H9 (cell line): ENCODE measurements around the gene HDAC5. TPM values are rescaled to one million over a fixed set of nuclear protein-coding genes. Genes with fewer than 3 reads are reported as not detected.

Experiments used
- DNase-seq: peaks from one replicate; pipeline ENCODE4 v3.0.0-alpha.2; 2017
- H2AFZ ChIP-seq: one replicate; pipeline ENCODE4 v1.6.1; 2013; ENCODE audit warnings: mild to moderate bottlenecking, low read length, control low read depth, moderate library complexity
- H2AK5ac ChIP-seq: 2 replicates; pipeline ENCODE4 v1.6.1; 2013; ENCODE audit warnings: low read length, control low read depth, mixed read lengths; ENCODE audit not compliant: insufficient read length
- H2BK120ac ChIP-seq: one replicate; pipeline ENCODE4 v1.6.1; 2013; ENCODE audit warnings: low read depth, mild to moderate bottlenecking, low read length, control low read depth, inconsistent platforms; ENCODE audit not compliant: poor library complexity, severe bottlenecking
- H2BK12ac ChIP-seq: 2 replicates; pipeline ENCODE4 v1.6.1; 2013; ENCODE audit warnings: low read length, control low read depth, mixed read lengths, low read depth; ENCODE audit not compliant: insufficient read length
- H2BK15ac ChIP-seq: 2 replicates; pipeline ENCODE4 v1.6.1; 2013; ENCODE audit warnings: low read depth, low read length, control low read depth
- H2BK20ac ChIP-seq: one replicate; pipeline ENCODE4 v1.6.1; 2013; ENCODE audit warnings: low read depth, mild to moderate bottlenecking, low read length, control low read depth, inconsistent platforms; ENCODE audit not compliant: poor library complexity, severe bottlenecking
- H2BK5ac ChIP-seq: 2 replicates; pipeline ENCODE4 v1.6.1; 2013; ENCODE audit warnings: low read length, control low read depth, mixed read lengths; ENCODE audit not compliant: insufficient read length
- H3K14ac ChIP-seq: 2 replicates; pipeline ENCODE4 v1.6.1; 2013; ENCODE audit warnings: low read length, control low read depth; ENCODE audit not compliant: insufficient read depth
- H3K18ac ChIP-seq: 2 replicates; pipeline ENCODE4 v1.6.1; 2013; ENCODE audit warnings: low read depth, mild to moderate bottlenecking, mixed read lengths, low read length, control low read depth; ENCODE audit not compliant: insufficient read length
- H3K23ac ChIP-seq: 2 replicates; pipeline ENCODE4 v1.6.1; 2013; ENCODE audit warnings: low read length, control low read depth, mixed read lengths, low read depth; ENCODE audit not compliant: insufficient read length
- H3K23me2 ChIP-seq: 2 replicates; pipeline ENCODE4 v1.6.1; 2013; ENCODE audit warnings: low read depth, mild to moderate bottlenecking, mixed read lengths, low read length, control low read depth; ENCODE audit not compliant: insufficient read length, poor library complexity, severe bottlenecking
- H3K27ac ChIP-seq: 2 replicates; pipeline ENCODE4 v1.5.1; 2013; ENCODE audit warnings: low read length, control low read depth, mixed read lengths, low read depth; ENCODE audit not compliant: insufficient read length
- H3K27me3 ChIP-seq: 2 replicates; pipeline ENCODE4 v1.6.1; 2013; ENCODE audit warnings: low read length, control low read depth, inconsistent platforms; ENCODE audit not compliant: insufficient read depth
- H3K4ac ChIP-seq: 2 replicates; pipeline ENCODE4 v1.6.1; 2013; ENCODE audit warnings: low read depth, mild to moderate bottlenecking, control low read depth, inconsistent platforms, low read length, moderate library complexity
- H3K4me1 ChIP-seq: 2 replicates; pipeline ENCODE4 v1.6.1; 2013; ENCODE audit warnings: low read length, control low read depth, inconsistent platforms; ENCODE audit not compliant: insufficient read depth
- H3K4me2 ChIP-seq: 2 replicates; pipeline ENCODE4 v1.6.1; 2013; ENCODE audit warnings: low read length, control low read depth, mixed read lengths; ENCODE audit not compliant: insufficient read length, insufficient read depth
- H3K56ac ChIP-seq: 2 replicates; pipeline ENCODE4 v1.6.1; 2013; ENCODE audit warnings: low read depth, mild to moderate bottlenecking, mixed read lengths, low read length, control low read depth; ENCODE audit not compliant: insufficient read length
- H3K79me1 ChIP-seq: 2 replicates; pipeline ENCODE4 v1.6.1; 2013; ENCODE audit warnings: low read depth, mild to moderate bottlenecking, moderate library complexity, low read length, control low read depth, inconsistent platforms; ENCODE audit not compliant: insufficient read depth, poor library complexity, severe bottlenecking
- H3K79me2 ChIP-seq: 2 replicates; pipeline ENCODE4 v1.6.1; 2013; ENCODE audit warnings: low read length, control low read depth, inconsistent platforms; ENCODE audit not compliant: insufficient read depth
- H3K9ac ChIP-seq: 2 replicates; pipeline ENCODE4 v1.6.1; 2013; ENCODE audit warnings: low read length, control low read depth, mixed read lengths; ENCODE audit not compliant: insufficient read length; ENCODE audit errors: extremely low read depth
- H3K9me3 ChIP-seq: one replicate; pipeline ENCODE4 v1.6.1; 2013; ENCODE audit warnings: low read depth, low read length, inconsistent platforms; ENCODE audit not compliant: control insufficient read depth
- H3T11ph ChIP-seq: one replicate; pipeline ENCODE4 v1.6.1; 2013; ENCODE audit warnings: mild to moderate bottlenecking, low read length, control low read depth, inconsistent platforms
- H4K20me1 ChIP-seq: one replicate; pipeline ENCODE4 v1.6.1; 2013; ENCODE audit not compliant: control insufficient read depth, insufficient read length, insufficient read depth
- H4K5ac ChIP-seq: 2 replicates; pipeline ENCODE4 v1.6.1; 2013; ENCODE audit warnings: low read depth, mild to moderate bottlenecking, mixed read lengths, low read length, control low read depth; ENCODE audit not compliant: insufficient read length
- H4K8ac ChIP-seq: replicated peaks from 2 replicates; pipeline ENCODE4 v1.6.1; 2013; ENCODE audit warnings: low read length, control low read depth, mixed read lengths, low read depth; ENCODE audit not compliant: insufficient read length
- H4K91ac ChIP-seq: 2 replicates; pipeline ENCODE4 v1.6.1; 2013; ENCODE audit warnings: low read depth, mild to moderate bottlenecking, moderate library complexity, mixed read lengths, low read length, control low read depth; ENCODE audit not compliant: insufficient read length
- H3K27ac Mint-ChIP-seq, 3 experiments: 2 replicates in 2 of 3; 3 replicates in 1 of 3; pipeline ENCODE4 v1.8.0; 2020 to 2021; ENCODE audit warnings: mixed read lengths in 3 of 3, mild to moderate bottlenecking in 1 of 3, moderate library complexity in 1 of 3
- H3K27me3 Mint-ChIP-seq: 2 replicates; pipeline ENCODE4 v1.8.0; 2021; ENCODE audit warnings: low read depth, mild to moderate bottlenecking, moderate library complexity, mixed read lengths
- H3K36me3 Mint-ChIP-seq, 3 experiments: 2 replicates in 2 of 3; 3 replicates in 1 of 3; pipeline ENCODE4 v1.8.0; 2020 to 2021; ENCODE audit warnings: low read depth in 3 of 3, mixed read lengths in 3 of 3; ENCODE audit not compliant: insufficient read depth in 1 of 3
- H3K4me1 Mint-ChIP-seq, 2 experiments: 2 replicates each; pipeline ENCODE4 v1.8.0; 2020; ENCODE audit warnings: mixed read lengths in 2 of 2
- H3K4me3 Mint-ChIP-seq, 2 experiments: 2 replicates in 1 of 2; 3 replicates in 1 of 2; pipeline ENCODE4 v1.8.0; 2020 to 2021; ENCODE audit warnings: mild to moderate bottlenecking in 2 of 2, mixed read lengths in 2 of 2, moderate library complexity in 1 of 2
- H3K9me3 Mint-ChIP-seq, 2 experiments: 2 replicates in 1 of 2; 3 replicates in 1 of 2; pipeline ENCODE4 v1.8.0; 2020; ENCODE audit warnings: mild to moderate bottlenecking in 2 of 2, mixed read lengths in 2 of 2, moderate library complexity in 1 of 2
- CTCF ChIP-seq: fragments of 200-600 bp; sonication (generic); conservative IDR thresholded peaks from 3 replicates; pipeline ENCODE4 v1.8.0; 2021; ENCODE audit warnings: antibody characterized with exemption, mild to moderate bottlenecking
- WGBS: extraction: QIAGEN DNeasy Blood & Tissue Kit; methylation state at CpG from one replicate; pipeline ENCODE4 v1.1.7; 2013; ENCODE audit warnings: missing lambda C conversion rate, low lambda C conversion rate, mixed read lengths; ENCODE audit not compliant: insufficient read length; ENCODE audit errors: extremely low coverage; 5-methylcytosine and 5-hydroxymethylcytosine counted together
- total RNA-seq: library from RNA; stranded (reverse); gene quantifications from 2 replicates; pipeline ENCODE4 v1.2.1, GENCODE V29; 2021

Gene HDAC5
- total RNA-seq, 1 experiment from 2014 or later: 39.5 TPM

- WGBS: no CpG with 5 or more reads among the region's 1 CpG
- Histone ChIP-seq H3K9me3 (no peaks in the 10 kb centered on the region), H3K4me1 (peaks cover 5% of the 10 kb centered on the region; the same call in 1 of the 2 replicates), H3K14ac (no peak overlapping the region), H2AFZ (no peak overlapping the region), H4K20me1 (no peaks in the 10 kb centered on the region), H4K91ac (no peak overlapping the region), H3K18ac (no peak overlapping the region), H3K4me2 (no peak overlapping the region), H2BK120ac (no peak overlapping the region), H3K23me2 (no peaks in the 10 kb centered on the region), H2BK12ac (no peak overlapping the region), H3K56ac (no peak overlapping the region), H3T11ph (no peak overlapping the region), H3K9ac (no peak overlapping the region), H2BK15ac (no peak overlapping the region), H3K4ac (no peak overlapping the region), H2AK5ac (no peak overlapping the region), H3K27ac (no peak overlapping the region), H2BK5ac (no peak overlapping the region), H3K79me1 (no peaks in the 10 kb centered on the region), H3K27me3 (no peaks in the 10 kb centered on the region), H3K79me2 (no peaks in the 10 kb centered on the region), H4K5ac (no peak overlapping the region), H4K8ac (no peak overlapping the region), H2BK20ac (no peak overlapping the region), H3K23ac (no peak overlapping the region)
- Mint-ChIP-seq H3K4me1 (peaks cover 31 to 54% of the 10 kb centered on the region in 2 experiments), H3K27ac (no peak overlapping the region), H3K4me3 (no peak overlapping the region), H3K9me3 (no peaks in the 10 kb centered on the region), H3K27me3 (no peaks in the 10 kb centered on the region), H3K36me3 (peaks cover 2 to 25% (median 6%) of the 10 kb centered on the region in 3 experiments; a peak in 5 of 7 replicates)
- no peak for DNase-seq
- TF ChIP-seq CTCF: no peak
These were observed 10.1 kb downstream of the HDAC5 start for GRCh38 chr17:44113382-44113781.
